ENCODE results near the gene TUBA4A. TPM values are rescaled to one million over a fixed set of nuclear protein-coding genes. Genes with fewer than 3 reads are reported as not detected.

The TUBA4A gene
- total and polyA plus RNA-seq, 3 donors from 2014 or later: 27.0 to 90.0 (median 47.6) TPM

DNA sequence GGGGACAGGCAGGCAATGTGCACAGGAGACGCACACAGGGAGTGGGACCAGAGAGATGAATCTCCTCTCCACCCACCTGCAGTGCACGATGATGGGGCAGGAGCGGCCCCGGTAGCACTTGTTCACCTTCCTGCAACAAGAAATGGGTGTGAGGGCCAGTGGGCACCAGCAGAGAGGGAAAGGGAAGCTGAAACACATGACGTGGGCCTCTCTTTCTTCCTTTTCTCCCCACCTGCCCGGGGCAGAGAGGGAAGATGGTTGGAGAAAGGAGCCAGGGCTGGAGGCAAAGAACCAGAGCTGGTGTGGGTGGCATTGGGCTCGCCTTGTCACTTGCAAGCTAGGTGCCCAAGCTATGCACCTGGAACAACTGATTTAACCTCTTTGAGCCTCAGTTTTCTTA, 37.7 kb upstream of the TUBA4A start:
- no peak overlapping the region for H3K27ac ChIP-seq

DNA sequence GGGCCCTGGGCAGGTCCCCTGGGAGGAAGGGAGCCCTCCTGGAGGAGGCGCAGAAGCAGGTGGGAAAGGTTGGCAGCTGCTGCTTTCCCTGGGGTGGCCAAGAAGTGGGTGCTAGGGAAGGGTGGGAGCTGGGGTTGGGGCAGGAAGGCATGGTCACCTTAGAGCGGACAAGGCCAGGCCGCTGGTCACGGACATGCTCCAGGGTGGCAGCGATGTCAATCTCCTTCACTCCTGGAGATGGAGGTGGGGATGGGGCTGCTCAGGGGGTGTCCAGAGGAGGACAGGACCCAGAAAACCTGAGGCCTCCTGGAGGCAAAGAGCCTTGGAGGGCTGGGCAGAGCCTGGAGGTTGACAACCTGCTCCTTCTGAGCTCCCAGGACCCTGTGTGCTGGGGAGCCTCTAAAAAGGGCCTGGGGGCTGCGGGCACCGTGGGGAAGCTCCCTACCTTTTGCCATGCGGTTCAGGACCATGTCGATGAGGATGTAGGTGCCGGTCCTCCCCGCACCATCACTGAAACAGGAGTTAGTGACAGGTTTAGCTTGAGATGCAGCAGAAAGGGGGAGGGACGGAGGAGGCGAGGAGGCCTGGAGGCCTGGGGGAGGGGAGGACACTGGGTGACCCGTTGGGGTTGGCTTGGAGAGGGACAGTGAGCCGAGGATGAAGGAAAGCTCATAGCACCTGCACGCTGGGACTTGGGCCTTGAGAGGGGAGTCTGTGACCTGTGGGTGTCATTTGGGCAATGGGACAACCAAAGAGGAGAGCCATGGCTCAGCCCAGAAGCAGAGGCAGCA, 36.9 kb upstream of the TUBA4A start:
- WGBS, 2 donors: 89% methylated on average over 15 to 16 of the region's 16 CpGs
- Histone ChIP-seq H3K27ac (peak overlapping the region; percentile 80 to 88), H3K36me3 (ENCODE audit: low read depth, missing control alignments) (no peaks in the 10 kb centered on the region), H3K4me3 (no peak overlapping the region), H3K4me1 (peaks cover 18% of the 10 kb centered on the region), H3K9me3 (no peaks in the 10 kb centered on the region), H3K27me3 (no peaks in the 10 kb centered on the region)
- no peak for DNase-seq
- TF ChIP-seq, protein P1, sequence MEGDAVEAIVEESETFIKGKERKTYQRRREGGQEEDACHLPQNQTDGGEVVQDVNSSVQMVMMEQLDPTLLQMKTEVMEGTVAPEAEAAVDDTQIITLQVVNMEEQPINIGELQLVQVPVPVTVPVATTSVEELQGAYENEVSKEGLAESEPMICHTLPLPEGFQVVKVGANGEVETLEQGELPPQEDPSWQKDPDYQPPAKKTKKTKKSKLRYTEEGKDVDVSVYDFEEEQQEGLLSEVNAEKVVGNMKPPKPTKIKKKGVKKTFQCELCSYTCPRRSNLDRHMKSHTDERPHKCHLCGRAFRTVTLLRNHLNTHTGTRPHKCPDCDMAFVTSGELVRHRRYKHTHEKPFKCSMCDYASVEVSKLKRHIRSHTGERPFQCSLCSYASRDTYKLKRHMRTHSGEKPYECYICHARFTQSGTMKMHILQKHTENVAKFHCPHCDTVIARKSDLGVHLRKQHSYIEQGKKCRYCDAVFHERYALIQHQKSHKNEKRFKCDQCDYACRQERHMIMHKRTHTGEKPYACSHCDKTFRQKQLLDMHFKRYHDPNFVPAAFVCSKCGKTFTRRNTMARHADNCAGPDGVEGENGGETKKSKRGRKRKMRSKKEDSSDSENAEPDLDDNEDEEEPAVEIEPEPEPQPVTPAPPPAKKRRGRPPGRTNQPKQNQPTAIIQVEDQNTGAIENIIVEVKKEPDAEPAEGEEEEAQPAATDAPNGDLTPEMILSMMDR (IDR thresholded peaks at IDR 0.05): no peak
- TF ChIP-seq POLR2A (IDR thresholded peaks at IDR 0.05): no peak
- intact Hi-C loops (cut with DNase I; ENCODE audit: low total_unique reads): loop anchor here (5.0 kb wide), 1 partner anchor 128 kb away; the partner anchor contains the start of gene NHEJ1

More for the DNA sequence above, 37.7 kb upstream of the TUBA4A start:
- H3K9me3 ChIP-seq: no peaks in the 10 kb centered on the region
- no peak overlapping the region for H3K4me3 ChIP-seq
- intact Hi-C loops (cut with DNase I; ENCODE audit: low total_unique reads): loop anchor here (5.0 kb wide), 1 partner anchor 129 kb away; the partner anchor contains the start of gene NHEJ1
- DNase-seq: no peak
- no peaks in the 10 kb centered on the region for H3K36me3 ChIP-seq (ENCODE audit: low read depth, missing control alignments)
- peaks cover 15% of the 10 kb centered on the region for H3K4me1 ChIP-seq
- 90 to 92% methylated on average over 7 of the region's 7 CpGs for WGBS, 2 donors
- no peaks in the 10 kb centered on the region for H3K27me3 ChIP-seq
- TF ChIP-seq, protein P1 (IDR thresholded peaks at IDR 0.05): no peak
- TF ChIP-seq POLR2A (IDR thresholded peaks at IDR 0.05): no peak

DNA sequence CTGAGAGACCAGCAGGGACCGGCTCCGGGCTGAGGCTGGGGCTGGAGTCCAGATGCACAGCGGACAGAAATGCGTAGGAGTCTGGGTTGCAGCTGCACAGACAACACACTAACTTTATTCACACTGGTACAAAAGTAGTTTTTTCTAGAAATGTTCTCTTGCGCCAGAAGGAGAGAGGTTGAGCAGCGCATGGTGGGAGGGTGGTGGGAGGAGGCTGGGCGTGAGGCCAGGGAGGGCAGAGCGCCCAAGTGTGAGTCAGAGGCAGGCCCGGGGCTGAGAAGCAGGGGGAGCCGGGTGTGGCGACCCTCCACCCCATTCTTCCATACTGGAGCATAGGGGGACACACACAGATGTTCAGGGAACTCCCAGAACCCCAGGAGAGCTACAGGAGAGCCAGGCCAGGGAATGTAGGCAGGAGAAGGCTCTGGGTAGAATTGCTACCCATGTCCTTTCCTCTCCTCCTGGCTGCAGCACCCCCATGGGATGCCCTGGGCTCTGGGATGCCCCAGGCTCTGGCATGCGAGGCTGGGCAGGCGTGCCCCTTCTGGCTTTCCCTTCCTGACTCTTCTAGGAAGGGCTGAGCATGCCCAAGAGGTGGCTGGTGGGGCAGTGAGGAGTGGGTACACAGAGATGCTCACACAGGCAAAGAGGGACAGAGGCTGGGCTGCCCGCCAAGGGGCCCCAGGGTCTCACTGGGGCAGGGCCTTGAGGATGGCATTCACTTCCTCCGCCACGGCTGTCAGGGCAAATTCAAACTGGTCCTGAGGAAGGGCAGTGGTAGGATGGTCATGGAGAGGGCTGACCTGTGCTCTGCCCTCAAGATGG, 36.0 kb upstream of the TUBA4A start:
- TF ChIP-seq, protein P1 (IDR thresholded peaks at IDR 0.05): no peak
- TF ChIP-seq POLR2A (IDR thresholded peaks at IDR 0.05): no peak
- Histone ChIP-seq H3K4me3 (no peak overlapping the region), H3K27me3 (no peaks in the 10 kb centered on the region), H3K4me1 (peaks cover 22% of the 10 kb centered on the region), H3K27ac (peak overlapping the region; percentile 80 to 88), H3K9me3 (no peaks in the 10 kb centered on the region), H3K36me3 (ENCODE audit: low read depth, missing control alignments) (no peaks in the 10 kb centered on the region)
- WGBS, 2 donors: 40 to 55% methylated on average over 12 to 16 of the region's 16 CpGs
- peak; percentile 87 for DNase-seq
- intact Hi-C loops (cut with DNase I; ENCODE audit: low total_unique reads): loop anchor here (5.0 kb wide), 1 partner anchor 127 kb away; the partner anchor contains the start of gene NHEJ1

DNA sequence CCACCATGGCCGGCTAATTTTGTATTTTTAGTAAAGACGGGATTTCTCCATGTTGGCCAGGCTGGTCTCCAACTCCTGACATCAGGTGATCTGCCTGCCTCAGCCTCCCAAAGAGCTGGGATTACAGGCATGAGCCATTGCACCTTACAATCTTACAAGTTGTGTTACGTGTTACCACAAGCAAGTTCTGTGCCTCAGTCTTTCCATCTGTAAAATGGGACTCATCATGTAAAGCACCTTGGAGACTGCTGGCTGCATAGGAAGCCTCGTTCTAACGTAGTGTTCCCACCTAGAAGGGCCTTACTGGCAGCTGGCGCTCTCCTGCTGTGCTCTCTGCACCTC, 35.4 kb upstream of the TUBA4A start:
- H3K27ac ChIP-seq: peak overlapping the region; percentile 80 to 88
- intact Hi-C loops (cut with DNase I; ENCODE audit: low total_unique reads): no loop called here
- no peak overlapping the region for H3K4me3 ChIP-seq
- peaks cover 22% of the 10 kb centered on the region for H3K4me1 ChIP-seq
- WGBS, 2 donors: 45 to 58% methylated on average over 5 to 6 of the region's 6 CpGs
- no peaks in the 10 kb centered on the region for H3K27me3 ChIP-seq
- H3K36me3 ChIP-seq (ENCODE audit: low read depth, missing control alignments): no peaks in the 10 kb centered on the region
- DNase-seq: no peak
- TF ChIP-seq POLR2A (IDR thresholded peaks at IDR 0.05): no peak
- TF ChIP-seq, protein P1 (IDR thresholded peaks at IDR 0.05): no peak
- no peaks in the 10 kb centered on the region for H3K9me3 ChIP-seq

All from testis (tissue), 3 donors.